WTC11 (cell line): Measurements from ENCODE around the gene NAGLU. TPM values are rescaled to one million over a fixed set of nuclear protein-coding genes. Genes with fewer than 3 reads are reported as not detected.
A peak's percentile ranks its signal among the peaks of the same experiment; 100 is the strongest.
"Not testable (repeated sequence)": the region's sequence is repeated elsewhere in the genome, so short reads cannot be mapped to it uniquely, and the experiment has no call there.

Experiments
- ATAC-seq: fragments of 200-7000 bp; cut with Tn5 transposase; 2 replicates; pipeline ENCODE4 v1.10.0; 2021; ENCODE audit warnings: mild to moderate bottlenecking, moderate library complexity
- CTCF ChIA-PET: fragments of 300-600 bp; sonication (Branson Sonifier 250); formaldehyde crosslinking; loops from one replicate; lab custom pipeline; 2021; ENCODE audit warnings: antibody characterized with exemption; lab: Charles Lee
- POLR2A ChIA-PET: fragments of 350-600 bp; sonication (Branson Sonifier 250); formaldehyde crosslinking; loops from one replicate; lab custom pipeline; 2021; ENCODE audit warnings: antibody characterized with exemption; lab: Charles Lee
- DNase-seq: peaks from one replicate; pipeline ENCODE4 v3.0.0; 2021; ENCODE audit warnings: low spot score
- H3K27ac Mint-ChIP-seq: 2 replicates; pipeline ENCODE4 v1.8.0; 2021; ENCODE audit warnings: mixed read lengths
- H3K27me3 Mint-ChIP-seq: 2 replicates; pipeline ENCODE4 v1.8.0; 2021; ENCODE audit warnings: low read depth, mild to moderate bottlenecking, moderate library complexity, mixed read lengths
- H3K36me3 Mint-ChIP-seq: 2 replicates; pipeline ENCODE4 v1.8.0; 2021; ENCODE audit warnings: mixed read lengths
- H3K4me1 Mint-ChIP-seq: 2 replicates; pipeline ENCODE4 v1.8.0; 2022; ENCODE audit warnings: mixed read lengths
- H3K4me3 Mint-ChIP-seq: 2 replicates; pipeline ENCODE4 v1.8.0; 2021; ENCODE audit warnings: mild to moderate bottlenecking, moderate library complexity, mixed read lengths
- H3K9me3 Mint-ChIP-seq: 2 replicates; pipeline ENCODE4 v1.8.0; 2021; ENCODE audit warnings: mixed read lengths
- ETV6 ChIP-seq: sonication (generic); formaldehyde crosslinking; IDR thresholded peaks from 2 replicates; pipeline ENCODE4 v1.8.1; 2022; ENCODE audit warnings: mild to moderate bottlenecking, missing genetic modification reagents
- GTF2I ChIP-seq: fragments of 250-450 bp; sonication (Bioruptor Pico); conservative IDR thresholded peaks from 2 replicates; pipeline ENCODE4 v1.4.0; 2021; ENCODE audit warnings: mild to moderate bottlenecking
- JUN ChIP-seq: sonication (generic); formaldehyde crosslinking; IDR thresholded peaks from 2 replicates; pipeline ENCODE4 v1.8.0; 2023; ENCODE audit warnings: mild to moderate bottlenecking, missing genetic modification reagents
- NFE2L1 ChIP-seq: sonication (generic); formaldehyde crosslinking; IDR thresholded peaks from 2 replicates; pipeline ENCODE4 v1.8.1; 2023; ENCODE audit warnings: missing genetic modification reagents
- NR1H2 ChIP-seq: sonication (generic); formaldehyde crosslinking; IDR thresholded peaks from 2 replicates; pipeline ENCODE4 v1.9.0; 2021; ENCODE audit warnings: mild to moderate bottlenecking, moderate library complexity, missing genetic modification reagents
- PREB ChIP-seq: sonication (generic); formaldehyde crosslinking; IDR thresholded peaks from 2 replicates; pipeline ENCODE4 v1.8.1; 2022; ENCODE audit warnings: mild to moderate bottlenecking, missing genetic modification reagents, moderate library complexity, borderline replicate concordance
- SOX15 ChIP-seq: fragments of 250-450 bp; sonication (Bioruptor Pico); IDR thresholded peaks from 2 replicates; pipeline ENCODE4 v1.9.0; 2021; ENCODE audit warnings: mild to moderate bottlenecking
- ZNF219 ChIP-seq: sonication (generic); formaldehyde crosslinking; IDR thresholded peaks from 2 replicates; pipeline ENCODE4 v1.8.0; 2023; ENCODE audit warnings: missing genetic modification reagents, mild to moderate bottlenecking, borderline replicate concordance
- ZSCAN18 ChIP-seq: fragments of 250-450 bp; sonication (Bioruptor Pico); IDR thresholded peaks from 2 replicates; pipeline ENCODE4 v2.1.2; 2022; ENCODE audit warnings: mild to moderate bottlenecking, moderate library complexity
- total RNA-seq: library from RNA; stranded (reverse); gene quantifications from 3 replicates; pipeline ENCODE4 v1.2.3, GENCODE V29; 2021

NAGLU gene
- total RNA-seq, 1 experiment from 2014 or later = 39.3 TPM

- TF ChIP-seq ZSCAN18 (CRISPR knock-in tag) (no peak), JUN (no peak), NFE2L1 (CRISPR knock-in tag) (no peak), NR1H2 (CRISPR knock-in tag) (no peak)
- TF ChIP-seq, all 79 proteins: peak for 0
- peak overlapping the region; percentile 59 for H3K4me3 Mint-ChIP-seq
- ChIA-PET POLR2A (interaction anchor here (0.9 to 2.0 kb wide), 3 partner anchors 13 to 29 kb away, joined by 3 to 15 read pairs (median 3); partner anchors contain the start of gene NAGLU), CTCF (interaction anchor here (1.0 to 3.0 kb wide), 23 partner anchors 9 to 368 kb away, joined by 3 to 65 read pairs (median 7); partner anchors contain the start of genes BECN1, CAVIN1, CNTNAP1 and MLX)
- peaks cover 17% of the 10 kb centered on the region for H3K4me1 Mint-ChIP-seq
- no peak overlapping the region for H3K27ac Mint-ChIP-seq
- H3K27me3 Mint-ChIP-seq = peaks cover 2% of the 10 kb centered on the region; the same call in 1 of the 2 replicates
- DNase-seq (no peak), ATAC-seq (no peak)
- H3K36me3 Mint-ChIP-seq = no peaks in the 10 kb centered on the region
- no peaks in the 10 kb centered on the region for H3K9me3 Mint-ChIP-seq
Measured at GRCh38 chr17:42548993-42549755, 13.1 kb downstream of the NAGLU start.

- ATAC-seq, H3K36me3 Mint-ChIP-seq, DNase-seq, H3K9me3 Mint-ChIP-seq, H3K27me3 Mint-ChIP-seq, CTCF ChIA-PET, POLR2A ChIA-PET: not testable (repeated sequence)
- 0 out of 2 replicates have a peak within 1 kb of the TSS, but pooled peaks have one; percentile 57 for H3K27ac Mint-ChIP-seq
- peak within 1 kb of the TSS; percentile 85 for H3K4me3 Mint-ChIP-seq
- H3K4me1 Mint-ChIP-seq = peaks cover 21% of the 10 kb centered on the region
Measured at GRCh38 chr17:42552736-42553135, 16.7 kb downstream of the NAGLU start, which contains the start of gene HSD17B1. Gene HSD17B1, plus strand, starts transcription at chr17:42552923. Its CDS starts 11 bp downstream, at chr17:42552934.

- H3K4me1 Mint-ChIP-seq = peaks cover 20% of the 10 kb centered on the region
- H3K27me3 Mint-ChIP-seq = peaks cover 2% of the 10 kb centered on the region; the same call in 1 of the 2 replicates
- H3K4me3 Mint-ChIP-seq = peak overlapping the region; percentile 85
- DNase-seq (peak; percentile 58), ATAC-seq (peak; percentile 7)
- CTCF ChIA-PET = interaction anchor here (0.6 to 2.6 kb wide), 6 partner anchors 24 to 210 kb away, joined by 3 to 22 read pairs (median 9); partner anchors contain the start of gene PSMC3IP
- POLR2A ChIA-PET = no interaction called here
- no peak for TF ChIP-seq SOX15 (CRISPR knock-in tag)
- TF ChIP-seq PREB (CRISPR knock-in tag) = 0 out of 2 replicates have a peak, but pooled peaks have one; percentile 37
- no peaks in the 10 kb centered on the region for H3K9me3 Mint-ChIP-seq
- 0 out of 2 replicates have a peak overlapping the region, but pooled peaks have one; percentile 57 for H3K27ac Mint-ChIP-seq
- no peaks in the 10 kb centered on the region for H3K36me3 Mint-ChIP-seq
Measured at GRCh38 chr17:42553161-42553818, 17.2 kb downstream of the NAGLU start.

- ATAC-seq = no peak
- Mint-ChIP-seq H3K9me3 (no peaks in the 10 kb centered on the region), H3K4me1 (peaks cover 18% of the 10 kb centered on the region), H3K27me3 (peaks cover under 1% of the 10 kb centered on the region; the same call in 1 of the 2 replicates), H3K36me3 (no peaks in the 10 kb centered on the region)
- POLR2A ChIA-PET = interaction anchor here (1.0 to 1.3 kb wide), 4 partner anchors 16 to 129 kb away, joined by 3 to 4 read pairs (median 3); partner anchors contain the start of gene PSMC3IP
- TF ChIP-seq GTF2I (CRISPR knock-in tag) = peak; percentile 95
- TF ChIP-seq ZNF219 = no peak
- TF ChIP-seq ETV6 (CRISPR knock-in tag) = no peak
- TF ChIP-seq, all 79 proteins: peak for 1
- Mint-ChIP-seq H3K27ac (no peak overlapping the region), H3K4me3 (peak overlapping the region; percentile 85)
- CTCF ChIA-PET = interaction anchor here (0.6 to 2.6 kb wide), 11 partner anchors 24 to 209 kb away, joined by 3 to 22 read pairs (median 6); partner anchors contain the start of genes CNTNAP1 and PSMC3IP
- DNase-seq = no peak
Measured at GRCh38 chr17:42553866-42554249, 17.8 kb downstream of the NAGLU start.
